NCI-H2196 treated with DMSO at 0.1 percent for 48 hours (cell line): ENCODE data around the gene WNT3.

Experiments used
- DNase-seq: peaks from one replicate; lab custom pipeline; 2025; ENCODE audit not compliant: unreplicated experiment; lab: John Stamatoyannopoulos, UW

WNT3 gene

DNA sequence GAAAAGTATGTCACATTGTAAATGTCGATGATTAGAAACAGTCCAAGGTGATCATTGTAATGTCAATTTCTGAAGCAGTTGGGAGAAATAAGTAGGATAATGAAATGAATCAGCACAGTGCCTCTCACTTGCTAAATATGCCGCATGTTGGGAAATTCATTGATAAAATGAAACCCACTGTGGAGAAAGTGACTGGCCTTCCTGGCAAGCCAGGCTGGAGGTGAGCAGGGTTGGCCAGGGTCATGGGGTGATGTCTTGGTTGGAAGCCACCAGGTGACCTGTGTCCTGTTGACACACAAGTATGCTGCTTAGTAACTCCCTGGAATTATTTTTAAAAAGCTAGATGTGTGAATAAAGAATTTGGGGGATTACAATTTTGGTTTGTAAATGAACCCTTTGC, 18.0 kb upstream of the WNT3 start:
- DNase-seq = no peak

DNA sequence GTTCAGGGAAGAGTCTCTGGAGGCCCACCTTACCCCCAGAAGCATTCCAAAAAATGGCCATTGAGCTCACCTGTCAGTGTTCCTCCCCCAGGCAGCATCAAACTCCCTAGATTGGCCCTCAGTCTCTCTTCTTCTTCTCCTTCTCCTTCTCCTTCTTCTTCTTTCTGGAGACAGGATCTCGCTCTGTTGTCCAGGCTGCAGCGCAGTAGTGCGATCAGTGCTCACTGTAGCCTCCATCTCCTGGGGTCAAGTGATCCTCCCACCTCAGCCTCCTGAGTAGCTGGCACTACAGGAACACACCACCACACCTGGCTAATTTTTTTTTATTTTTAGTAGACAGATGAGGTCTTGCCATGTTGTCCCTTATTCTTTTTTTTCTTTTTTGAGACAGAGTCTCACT, 16.4 kb upstream of the WNT3 start:
- no peak for DNase-seq

DNA sequence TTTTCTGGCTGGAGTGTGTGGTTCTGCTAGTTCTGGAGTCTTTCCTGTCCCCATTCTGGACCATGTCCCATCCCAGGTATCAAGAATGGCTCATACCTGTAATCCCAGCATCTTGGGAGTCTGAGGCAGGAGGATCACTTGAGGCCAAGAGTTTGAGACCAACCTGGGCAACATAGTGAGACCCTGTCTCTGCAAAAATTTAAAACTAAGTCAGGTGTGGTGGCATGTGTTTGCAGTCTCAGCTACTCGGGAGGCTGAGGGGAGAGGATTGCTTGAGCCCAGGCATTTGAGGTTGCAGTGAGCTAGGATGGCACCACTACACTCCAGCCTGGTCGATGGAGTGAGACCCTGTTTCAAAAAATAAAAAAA, 15.3 kb upstream of the WNT3 start:
- DNase-seq = no peak

DNA sequence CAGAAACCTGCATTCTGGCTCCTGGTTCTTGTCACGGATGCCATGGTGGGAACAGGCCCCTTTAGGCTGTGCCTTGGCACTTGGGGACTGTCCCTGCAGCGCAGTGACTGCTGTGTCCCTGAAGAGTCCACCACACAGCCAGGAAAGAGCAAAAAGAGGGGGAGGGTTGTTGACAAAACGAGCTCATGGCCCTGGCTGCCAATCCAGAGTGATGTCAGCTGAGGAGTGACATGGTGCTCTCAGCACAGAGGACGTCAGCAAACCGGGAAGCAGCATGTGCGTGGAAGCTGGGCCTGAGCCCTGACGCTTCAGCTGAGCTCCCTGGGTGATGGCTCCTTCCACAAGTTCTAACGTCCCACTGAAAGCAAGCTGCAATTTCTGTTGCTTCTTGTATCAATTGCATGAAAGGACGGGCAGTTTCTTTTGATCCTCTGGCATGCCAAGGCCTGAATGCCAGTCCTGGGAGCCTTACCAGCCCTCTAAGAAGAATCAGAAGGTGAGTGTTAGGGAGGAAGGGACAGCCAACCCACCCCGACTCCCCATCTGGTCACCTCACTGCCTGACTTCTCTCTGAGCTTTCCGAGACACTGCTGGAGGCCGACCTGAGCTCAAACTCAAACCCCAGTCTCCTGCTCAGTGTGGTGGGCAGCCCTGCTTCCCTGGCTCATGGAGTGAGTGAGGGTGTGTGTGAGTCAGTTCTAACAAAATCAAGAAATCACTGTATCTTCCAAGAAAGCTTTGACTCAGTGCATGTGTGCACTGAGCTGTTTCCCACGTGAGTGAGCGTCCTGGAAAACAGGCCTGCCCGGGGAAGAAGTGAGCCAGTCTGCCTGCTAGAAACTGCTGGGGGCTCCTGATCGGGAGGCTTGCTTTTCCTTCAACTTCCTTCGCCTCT, 14.7 kb upstream of the WNT3 start:
- DNase-seq = no peak

DNA sequence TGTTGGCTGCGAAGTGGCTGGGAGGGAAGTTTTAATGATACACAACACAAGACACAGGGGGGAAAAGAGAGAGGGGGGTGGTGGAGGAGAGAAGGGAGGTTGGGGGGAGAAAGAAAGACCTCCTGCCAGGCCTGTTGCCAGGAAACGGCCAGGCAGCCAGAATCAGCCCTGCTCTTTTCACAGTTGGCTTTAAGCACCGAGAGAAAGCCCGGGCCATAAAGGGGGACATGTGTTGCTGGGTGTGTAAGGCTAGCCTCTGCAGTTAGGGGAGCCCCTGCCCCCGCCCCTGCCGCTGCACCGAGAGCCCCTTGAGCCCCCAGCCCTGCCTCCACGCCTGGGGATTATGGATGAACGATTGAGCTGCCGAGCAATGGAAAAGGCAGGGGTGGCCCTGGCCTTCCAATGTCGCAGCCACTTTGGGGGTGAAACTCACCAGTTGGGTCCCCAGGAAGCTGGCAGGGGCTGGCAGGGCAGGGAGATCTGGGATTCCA, 13.9 kb upstream of the WNT3 start:
- DNase-seq = no peak

DNA sequence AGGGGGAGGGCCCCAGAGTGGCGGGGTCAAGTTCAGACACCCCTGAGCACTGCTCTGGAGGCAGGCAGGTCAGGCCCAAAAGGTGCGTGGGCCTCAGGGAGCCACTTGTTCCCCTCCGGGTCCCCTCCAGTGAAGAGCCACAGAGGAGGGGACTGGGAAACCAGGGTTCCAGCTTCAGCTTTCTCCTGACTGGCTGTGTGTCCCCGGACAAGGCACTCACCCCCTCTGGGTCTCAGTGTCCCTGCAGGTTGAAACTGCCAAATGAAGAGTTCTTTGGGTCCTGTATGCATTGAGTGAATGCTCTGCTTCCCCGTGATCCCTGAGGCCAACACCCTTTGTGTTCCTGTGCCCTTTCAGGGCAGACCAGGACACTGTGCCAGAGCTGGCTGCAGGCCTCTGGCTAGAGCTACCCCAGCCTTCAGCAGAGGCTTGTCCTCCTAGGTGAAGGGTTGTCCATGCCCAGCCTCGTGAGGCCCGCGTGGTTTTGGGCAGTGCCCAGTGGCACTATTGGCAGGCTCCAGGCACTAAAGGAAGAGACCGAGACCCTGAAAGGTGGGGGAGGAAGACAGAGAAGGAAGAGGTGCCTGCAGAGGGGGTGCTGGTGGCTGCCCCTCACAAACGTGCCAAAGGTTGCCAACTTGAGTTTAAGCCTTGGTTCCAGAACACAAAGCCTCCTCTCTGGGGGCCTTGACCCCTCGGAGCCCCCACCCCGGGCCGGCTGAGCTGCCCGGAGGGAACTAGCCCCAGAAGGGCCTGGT, 13.3 kb upstream of the WNT3 start:
- DNase-seq = no peak

DNA sequence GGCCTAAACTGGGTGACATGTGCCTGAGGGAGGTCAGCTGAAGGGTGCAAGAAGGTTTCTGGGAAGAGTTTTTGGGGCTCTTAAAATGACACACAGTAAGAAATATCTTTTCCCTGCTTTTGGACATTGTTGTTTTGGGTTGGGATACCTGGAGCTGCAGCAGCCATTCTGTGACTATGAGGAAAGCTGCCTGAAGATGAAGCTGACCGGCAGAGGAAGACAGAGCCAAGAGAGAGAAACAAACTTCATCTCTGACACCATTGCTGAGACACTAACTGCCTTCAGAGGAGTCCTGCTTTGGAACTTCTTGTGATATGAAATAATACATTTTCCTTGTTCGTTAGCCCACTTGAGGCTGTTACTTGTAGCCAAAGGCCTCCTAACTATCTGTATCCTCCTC, 8.8 kb upstream of the WNT3 start:
- no peak for DNase-seq

DNA sequence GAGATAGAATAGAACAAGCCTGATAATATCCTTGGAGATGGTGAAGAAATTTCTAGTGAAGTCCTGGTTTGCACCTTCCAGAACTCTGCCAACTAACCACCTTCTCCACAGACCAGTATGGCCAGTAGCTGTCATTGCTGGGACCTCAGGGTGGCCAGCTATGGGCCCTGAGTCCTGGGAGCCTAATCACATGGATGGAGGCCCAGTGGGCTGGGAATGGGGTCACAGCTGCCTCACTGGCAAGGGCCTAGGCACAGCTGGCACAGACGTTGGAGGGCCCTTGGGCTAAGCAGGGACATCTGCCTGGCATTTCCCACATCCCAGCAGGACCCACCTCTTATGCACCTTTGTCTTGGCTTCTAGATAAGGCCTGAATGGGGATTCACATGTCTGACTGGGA, 7.6 kb upstream of the WNT3 start:
- no peak for DNase-seq

DNA sequence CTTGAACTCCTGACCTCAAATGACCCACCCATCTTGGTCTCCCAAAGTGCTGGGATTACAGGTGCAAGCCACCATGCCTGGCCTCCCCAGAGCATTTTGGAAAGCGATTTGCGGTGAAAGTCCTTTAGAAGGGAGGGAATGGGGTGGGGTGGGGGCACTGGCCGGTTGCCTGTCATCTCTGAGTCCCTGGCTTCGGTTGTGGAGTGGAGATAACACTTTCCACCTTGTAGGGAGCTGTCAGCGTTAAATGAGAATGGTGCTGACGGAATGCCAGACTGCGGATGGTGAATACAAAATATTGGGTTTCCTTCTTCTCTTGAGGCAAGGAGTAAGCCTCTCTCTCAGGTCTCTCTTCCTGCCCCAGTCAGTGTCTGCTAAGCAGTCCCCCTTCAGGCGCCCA, 5.2 kb upstream of the WNT3 start:
- no peak for DNase-seq

DNA sequence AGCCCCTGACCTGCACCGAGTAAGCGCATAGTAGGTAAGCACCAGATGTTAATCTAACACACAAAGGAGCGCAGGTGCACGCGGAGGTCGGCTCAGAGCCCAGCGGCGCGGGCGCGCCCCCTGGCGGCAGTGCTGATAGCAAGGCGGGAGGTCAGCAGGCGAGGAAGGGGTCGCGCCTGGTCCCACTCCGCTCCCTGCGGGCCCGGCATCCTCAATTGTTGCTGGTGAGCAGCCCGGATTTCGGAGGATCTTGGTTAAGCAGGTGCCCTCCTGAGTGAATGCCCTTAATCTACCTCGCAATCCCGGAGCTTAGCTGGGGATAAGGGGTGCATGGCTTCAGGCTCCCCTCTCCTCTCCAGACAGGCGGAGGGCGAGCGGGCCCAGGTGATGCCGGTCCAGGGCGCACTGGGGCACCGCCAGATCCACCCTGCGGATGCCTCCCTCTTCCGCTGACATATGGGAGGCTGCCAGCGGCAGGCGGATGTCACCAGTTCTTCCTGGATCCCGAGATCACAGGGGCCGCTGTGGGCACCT, 4.0 kb upstream of the WNT3 start:
- no peak for DNase-seq

DNA sequence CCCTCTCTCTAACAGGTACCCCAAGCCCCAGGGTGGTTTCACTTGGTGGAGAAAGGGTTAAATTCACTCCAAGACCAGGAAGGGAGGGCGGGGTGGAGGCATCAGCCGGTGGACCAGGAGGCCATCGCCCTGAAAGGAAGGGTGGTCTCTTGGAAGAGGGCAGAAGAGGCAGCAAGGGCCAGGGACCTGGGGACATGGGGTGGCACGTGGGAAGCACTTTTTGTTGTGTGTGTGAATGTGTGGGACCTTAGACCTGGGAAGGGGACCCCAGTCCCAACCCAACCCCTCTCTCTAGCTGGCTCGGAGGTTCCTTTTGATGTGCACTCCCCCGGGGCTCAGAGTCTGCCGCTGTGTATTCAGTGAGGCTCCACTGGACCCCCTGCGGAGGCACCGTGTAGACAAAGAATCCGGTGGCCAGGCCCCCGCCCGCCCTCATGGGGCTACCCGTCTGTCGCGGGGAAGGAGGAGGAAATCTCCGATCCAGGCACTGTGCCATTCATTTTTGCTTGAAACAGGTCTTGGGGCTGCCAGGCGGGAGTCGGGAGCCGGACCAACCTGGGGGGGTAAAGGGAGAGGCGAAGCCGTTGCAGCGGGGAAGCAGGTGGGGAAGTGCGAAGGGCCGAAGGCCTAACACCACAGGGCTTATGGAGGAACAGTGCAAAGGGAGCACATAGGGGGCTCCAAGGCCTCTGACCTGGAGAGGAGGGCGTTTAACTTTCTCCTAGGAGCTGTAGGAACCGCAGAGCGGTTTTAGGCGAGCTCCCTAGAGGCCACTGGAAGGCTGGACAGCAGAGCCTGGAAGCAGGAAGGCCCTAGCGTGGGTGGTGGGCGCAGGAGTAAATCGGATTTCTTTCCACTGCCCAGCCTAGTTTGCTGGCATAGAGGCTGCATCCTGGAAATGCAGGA, 3.2 kb upstream of the WNT3 start:
- DNase-seq = no peak

DNA sequence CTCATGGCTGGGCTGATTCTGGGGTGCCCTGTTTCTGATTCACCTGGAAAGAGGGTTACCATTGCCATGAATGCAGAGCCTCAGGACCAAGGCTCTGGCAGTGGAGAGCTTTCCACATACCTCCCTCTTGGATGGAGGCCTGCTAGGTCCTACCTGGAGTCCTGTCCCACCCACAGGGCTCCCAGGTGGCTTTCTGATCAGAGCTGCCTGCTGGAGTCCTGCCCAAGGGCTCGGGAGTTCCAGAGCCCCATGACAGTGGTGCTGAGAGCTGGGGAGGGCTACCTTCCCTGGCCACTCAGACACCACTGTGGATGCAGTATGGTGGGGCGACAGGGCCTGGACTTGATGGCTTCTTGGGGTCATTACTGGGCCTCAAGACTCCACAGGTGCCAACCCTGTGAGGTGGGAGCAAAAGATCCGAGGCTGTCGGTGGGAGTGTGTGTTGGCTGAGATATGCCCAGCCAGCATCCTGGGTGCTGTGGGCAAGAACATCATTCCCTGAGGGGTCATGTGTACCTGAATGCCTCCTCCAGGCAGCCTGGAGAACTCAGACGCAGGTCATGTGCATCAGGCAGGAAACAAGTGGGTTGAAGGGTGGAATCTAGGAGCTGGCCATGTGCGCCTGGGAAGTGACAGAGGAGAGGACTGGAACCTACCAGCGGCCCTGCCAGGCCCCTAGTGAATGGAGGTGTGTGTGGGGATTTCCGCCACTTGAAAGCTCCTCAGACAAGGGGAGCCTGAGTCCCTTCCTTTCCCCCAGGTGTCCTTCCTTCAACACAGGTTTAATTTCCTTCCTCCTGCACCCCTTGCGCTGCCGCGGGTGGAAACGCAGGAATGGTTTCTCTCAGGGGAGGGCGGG, 2.3 kb upstream of the WNT3 start:
- no peak for DNase-seq

DNA sequence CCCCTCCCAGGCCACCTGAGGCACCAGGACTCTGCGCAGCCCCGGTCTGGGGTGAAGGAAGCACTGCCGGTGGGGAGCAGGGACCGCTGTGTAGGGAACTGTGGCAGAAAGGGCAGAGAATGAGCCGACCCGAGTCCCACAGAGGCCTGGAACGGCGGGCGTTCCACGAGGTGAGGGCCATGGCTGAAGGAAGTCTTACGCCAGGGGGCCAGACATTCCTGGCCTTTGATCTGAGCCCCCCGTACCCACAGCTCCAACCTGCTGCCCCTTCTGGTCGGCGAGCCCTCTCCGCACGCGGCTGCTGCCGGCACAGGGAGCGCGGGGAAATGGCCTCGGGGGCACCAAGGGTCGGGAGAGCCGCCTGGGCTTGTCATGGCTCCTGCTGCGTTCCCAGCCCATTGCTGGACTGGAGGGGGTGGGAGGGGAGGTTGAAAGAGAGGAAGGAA, 1.4 kb upstream of the WNT3 start:
- no peak for DNase-seq

DNA sequence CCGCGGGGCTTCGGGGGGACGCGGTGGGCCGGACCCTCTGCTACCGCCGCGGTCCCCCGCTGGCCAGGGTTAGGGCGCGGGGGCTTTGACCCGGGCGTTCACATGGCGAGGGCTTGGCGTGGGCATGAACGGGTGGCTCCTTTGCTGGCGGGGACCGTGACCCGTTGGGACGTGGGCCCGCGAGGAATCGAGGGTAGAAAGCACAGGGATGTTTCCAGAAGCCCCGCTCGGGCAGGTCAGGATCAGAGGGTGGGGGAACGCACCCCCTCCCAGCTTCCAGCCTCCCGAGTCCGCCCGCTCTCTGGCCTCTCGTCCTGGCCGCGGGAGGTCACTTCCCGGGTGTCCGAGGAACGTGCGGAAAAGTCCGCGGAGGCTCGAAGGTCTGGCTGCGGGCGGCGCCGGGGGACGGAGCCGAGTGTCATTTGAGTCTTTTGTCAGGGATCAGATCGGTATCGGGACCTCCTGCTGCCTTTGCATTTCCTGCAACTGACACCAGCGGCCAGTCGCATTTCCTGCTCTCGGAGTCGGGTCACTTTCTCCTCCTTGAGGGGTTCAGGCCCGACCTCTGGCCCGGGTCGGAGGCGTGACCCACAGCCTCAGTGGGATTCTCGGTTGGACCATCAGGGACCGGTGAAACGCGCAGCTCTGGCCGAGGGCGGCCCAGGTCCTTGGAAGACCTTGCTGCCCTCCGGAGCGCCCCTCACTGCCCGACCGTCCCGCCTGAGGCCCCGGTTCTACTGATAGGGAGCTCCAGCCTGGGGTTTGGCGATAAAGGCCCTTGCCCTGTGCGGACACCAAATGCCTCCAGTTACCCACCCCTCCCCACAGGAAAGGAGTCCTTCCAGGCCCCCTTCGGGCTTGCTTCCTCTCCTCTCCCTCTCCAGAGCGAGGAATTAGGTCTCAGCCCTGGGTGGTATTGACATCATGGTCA, 702 bp upstream of the WNT3 start:
- no peak for DNase-seq

DNA sequence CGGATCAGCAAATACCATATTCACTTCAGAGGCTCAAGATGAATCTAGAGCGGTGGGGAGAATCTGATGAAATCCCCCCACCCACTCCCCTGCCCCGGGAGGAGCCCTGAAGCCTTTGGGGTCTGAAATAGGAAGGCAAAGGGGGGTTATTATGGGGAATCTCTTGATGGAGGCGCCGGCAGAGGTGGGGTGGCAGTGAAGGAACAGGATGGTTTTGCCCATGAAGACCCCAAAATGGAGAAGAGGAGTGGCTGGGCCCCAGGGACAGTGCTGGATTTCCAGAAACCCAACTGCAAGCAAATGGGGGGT, 637 bp downstream of the WNT3 start:
- no peak for DNase-seq

DNA sequence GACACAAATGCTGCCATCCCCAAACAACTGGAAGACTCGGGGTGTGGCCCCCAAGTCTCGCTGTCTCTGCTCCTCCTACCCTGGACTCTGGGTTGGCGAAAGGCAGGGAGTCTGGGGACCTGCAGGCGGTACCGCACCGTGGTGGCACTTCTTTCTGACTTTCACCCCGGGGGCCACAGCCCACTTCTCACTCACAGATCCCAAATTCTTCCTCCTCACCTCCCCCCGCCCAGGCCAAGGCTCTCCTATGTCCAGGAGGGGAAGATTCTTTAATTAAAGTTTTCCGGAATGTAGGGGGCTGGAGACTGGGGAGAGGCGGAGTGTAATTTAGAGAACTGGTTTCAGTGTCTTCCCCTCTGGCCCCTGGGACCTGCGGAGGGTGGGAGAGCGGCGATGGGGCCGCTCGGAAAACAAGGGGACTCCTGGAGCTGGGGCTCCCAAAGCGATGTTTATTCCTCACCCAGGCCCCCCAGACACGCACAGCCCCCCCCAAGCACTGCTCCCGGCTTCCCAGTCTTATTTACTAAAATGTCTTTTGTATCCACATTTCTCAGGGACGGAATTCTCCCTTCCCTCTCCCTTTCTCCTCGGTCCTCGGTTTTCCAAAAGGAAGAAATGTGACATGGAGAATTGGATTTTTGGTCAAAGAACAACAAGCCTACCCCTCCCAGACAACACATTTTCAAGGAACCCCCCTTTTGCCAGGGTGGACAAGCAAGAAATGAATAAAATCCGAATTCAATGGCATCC, 1.2 kb downstream of the WNT3 start:
- no peak for DNase-seq

DNA sequence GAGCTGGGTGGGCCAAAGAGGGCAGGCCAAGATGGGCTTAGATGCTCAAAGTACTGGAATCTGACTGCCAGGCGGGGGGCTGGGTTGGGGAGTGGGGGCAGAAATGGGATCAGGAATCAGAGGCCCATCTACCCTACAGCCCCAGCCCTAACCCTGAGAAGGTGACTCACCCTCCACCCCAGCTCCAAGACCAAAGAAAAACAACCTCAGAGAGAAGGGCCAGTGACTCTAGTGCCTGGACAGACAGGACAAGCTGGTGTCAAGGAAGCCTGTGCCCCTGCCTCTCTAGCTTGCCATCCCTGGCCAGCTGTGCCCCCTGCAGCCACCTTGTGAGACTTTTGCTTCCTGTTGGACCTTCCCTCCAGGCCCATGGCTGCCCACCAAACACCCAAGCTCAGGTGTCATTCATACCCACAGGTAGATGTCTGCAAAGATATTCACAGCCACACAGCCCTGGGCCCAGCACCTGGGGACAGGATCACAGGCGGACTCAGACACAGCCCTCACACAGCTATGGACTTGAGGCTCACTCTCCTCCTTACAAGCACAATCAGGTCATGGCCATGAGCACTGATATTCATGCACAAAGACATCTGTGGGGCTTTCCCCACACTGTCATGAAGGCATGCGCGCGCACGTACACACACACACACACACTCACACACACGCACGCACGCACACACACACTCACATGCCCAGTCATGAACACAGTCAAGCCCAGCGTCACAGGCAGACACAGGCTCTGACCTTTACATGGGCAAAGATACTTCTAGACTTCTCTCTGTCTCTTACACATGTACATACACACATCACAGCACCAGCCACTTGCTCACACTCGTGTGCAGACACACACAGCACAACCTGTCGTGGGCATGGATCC, 2.8 kb downstream of the WNT3 start:
- no peak for DNase-seq
